SHP77 (cell line): ENCODE measurements around the gene FAM107B.
"Not testable (repeated sequence)": the region's sequence is repeated elsewhere in the genome, so short reads cannot be mapped to it uniquely, and the experiment has no call there.

Experiments used
- DNase-seq, 2 experiments: peaks; one replicate each; lab custom pipeline; 2025; lab: John Stamatoyannopoulos, UW

The FAM107B gene

GRCh38 chr10:14774797-14775196 lies at the start of gene FAM107B:
Gene FAM107B (minus strand): TSS chr10:14774897. CDS start chr10:14774663, 234 bp downstream.
- no peak for DNase-seq

GRCh38 chr10:14823966-14824365 lies 49.3 kb upstream of the FAM107B start:
- DNase-seq: no peak

- DNase-seq: peak in 1 of 2 experiments; percentile 5
Observed at GRCh38 chr10:14822879-14823755, 48.4 kb upstream of the FAM107B start.

- DNase-seq: no peak
Observed at GRCh38 chr10:14821635-14822375, 47.1 kb upstream of the FAM107B start.

GRCh38 chr10:14820775-14821154 lies 46.1 kb upstream of the FAM107B start:
- DNase-seq: no peak

- DNase-seq: no peak
Observed at GRCh38 chr10:14820010-14820774, 45.5 kb upstream of the FAM107B start.

- DNase-seq: not testable (repeated sequence)
Observed at GRCh38 chr10:14816717-14817116, 42.0 kb upstream of the FAM107B start.

- no peak for DNase-seq
Observed at GRCh38 chr10:14815681-14816080, 41.0 kb upstream of the FAM107B start.

- DNase-seq: no peak
Observed at GRCh38 chr10:14812271-14812670, 37.6 kb upstream of the FAM107B start.

- DNase-seq: no peak
Observed at GRCh38 chr10:14810969-14811953, 36.6 kb upstream of the FAM107B start.

- DNase-seq: no peak
Observed at GRCh38 chr10:14806318-14806717, 31.6 kb upstream of the FAM107B start.

GRCh38 chr10:14803827-14804226 lies 29.1 kb upstream of the FAM107B start:
- DNase-seq: no peak

GRCh38 chr10:14801723-14802122 lies 27.0 kb upstream of the FAM107B start:
- no peak for DNase-seq

GRCh38 chr10:14800397-14800796 lies 25.7 kb upstream of the FAM107B start:
- no peak for DNase-seq

- no peak for DNase-seq
Observed at GRCh38 chr10:14798636-14799035, 23.9 kb upstream of the FAM107B start.

- DNase-seq: no peak
Observed at GRCh38 chr10:14787938-14788337, 13.2 kb upstream of the FAM107B start.

GRCh38 chr10:14784459-14785055 lies 9.9 kb upstream of the FAM107B start:
- DNase-seq: no peak

- DNase-seq: no peak
Observed at GRCh38 chr10:14782691-14783363, 8.1 kb upstream of the FAM107B start.

- DNase-seq: no peak
Observed at GRCh38 chr10:14781763-14782162, 7.1 kb upstream of the FAM107B start.

GRCh38 chr10:14779001-14779651 lies 4.4 kb upstream of the FAM107B start:
- DNase-seq: no peak
